Upper lobe of right lung (tissue), 1 donor: ENCODE data around the gene ARHGAP15. TPM values are rescaled to one million over a fixed set of nuclear protein-coding genes. Genes with fewer than 3 reads are reported as not detected.

Experiments used
- ATAC-seq: fragments of 200-7000 bp; cut with Tn5 transposase; one replicate; pipeline ENCODE4 v1.9.1; 2020; ENCODE audit warnings: mild to moderate bottlenecking, moderate library complexity
- DNase-seq: peaks from one replicate; pipeline ENCODE4 v3.0.0-alpha.2; 2020
- H3K27ac ChIP-seq: fragments of 200-600 bp; one replicate; pipeline ENCODE4 v1.8.0; 2022
- H3K27me3 ChIP-seq: fragments of 200-600 bp; one replicate; pipeline ENCODE4 v1.8.0; 2022; ENCODE audit warnings: mild to moderate bottlenecking
- H3K36me3 ChIP-seq: fragments of 200-600 bp; one replicate; pipeline ENCODE4 v1.8.0; 2022
- H3K4me1 ChIP-seq: fragments of 200-600 bp; one replicate; pipeline ENCODE4 v1.8.0; 2022
- H3K4me3 ChIP-seq: fragments of 200-600 bp; one replicate; pipeline ENCODE4 v1.8.0; 2022; ENCODE audit warnings: mild to moderate bottlenecking
- H3K9me3 ChIP-seq: fragments of 200-600 bp; one replicate; pipeline ENCODE4 v1.8.0; 2022
- intact Hi-C: fragments of 100-400 bp; cut with DNase I; formaldehyde crosslinking; loops from one replicate; pipeline ENCODE4 v1.11.0; 2022
- total RNA-seq: library from RNA; stranded (reverse); fragmentation: NEBNext Ultra II Directional; extraction: Animal tissue kit (Norgen Biotek cat#: 25700); gene quantifications from one replicate; pipeline ENCODE4 v1.2.1, GENCODE V29; 2021
- TF ChIP-seq, protein P1 (sequence below): fragments of 200-600 bp; IDR thresholded peaks from one replicate; pipeline ENCODE4 v1.8.0; 2022; ENCODE audit warnings: antibody characterized with exemption
- donor health status: DM: no; HTN: yes; CAD: no; lungs with severe emphysema.

ARHGAP15 gene
- total RNA-seq, 1 donor from 2014 or later, result 19.2 TPM

DNA sequence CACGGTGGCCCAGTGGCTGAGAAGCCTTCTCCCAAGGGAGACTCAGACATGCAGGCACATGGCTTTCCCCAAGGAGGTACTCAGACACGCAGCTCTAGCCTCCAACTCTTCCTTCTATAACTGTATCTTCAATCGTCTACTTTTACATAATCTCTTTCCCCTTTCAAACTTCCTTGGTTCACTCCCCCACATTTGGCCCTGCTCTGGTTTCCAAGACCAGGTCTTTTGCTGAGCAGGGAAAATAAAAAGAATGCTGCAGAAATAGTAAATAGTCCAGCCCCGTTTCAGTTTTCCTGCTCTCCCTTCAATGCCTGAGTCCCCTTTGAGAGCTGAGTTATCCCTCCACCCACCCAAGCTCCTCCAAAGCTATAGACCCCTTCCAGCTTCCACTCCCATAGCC, 635.0 kb downstream of the ARHGAP15 start:
- Histone ChIP-seq H3K27me3 (no peaks in the 10 kb centered on the region), H3K27ac (no peak overlapping the region), H3K9me3 (no peaks in the 10 kb centered on the region), H3K4me1 (no peaks in the 10 kb centered on the region), H3K4me3 (no peak overlapping the region), H3K36me3 (no peaks in the 10 kb centered on the region)
- intact Hi-C loops, result no loop called here
- DNase-seq, result no peak
- TF ChIP-seq, protein P1, sequence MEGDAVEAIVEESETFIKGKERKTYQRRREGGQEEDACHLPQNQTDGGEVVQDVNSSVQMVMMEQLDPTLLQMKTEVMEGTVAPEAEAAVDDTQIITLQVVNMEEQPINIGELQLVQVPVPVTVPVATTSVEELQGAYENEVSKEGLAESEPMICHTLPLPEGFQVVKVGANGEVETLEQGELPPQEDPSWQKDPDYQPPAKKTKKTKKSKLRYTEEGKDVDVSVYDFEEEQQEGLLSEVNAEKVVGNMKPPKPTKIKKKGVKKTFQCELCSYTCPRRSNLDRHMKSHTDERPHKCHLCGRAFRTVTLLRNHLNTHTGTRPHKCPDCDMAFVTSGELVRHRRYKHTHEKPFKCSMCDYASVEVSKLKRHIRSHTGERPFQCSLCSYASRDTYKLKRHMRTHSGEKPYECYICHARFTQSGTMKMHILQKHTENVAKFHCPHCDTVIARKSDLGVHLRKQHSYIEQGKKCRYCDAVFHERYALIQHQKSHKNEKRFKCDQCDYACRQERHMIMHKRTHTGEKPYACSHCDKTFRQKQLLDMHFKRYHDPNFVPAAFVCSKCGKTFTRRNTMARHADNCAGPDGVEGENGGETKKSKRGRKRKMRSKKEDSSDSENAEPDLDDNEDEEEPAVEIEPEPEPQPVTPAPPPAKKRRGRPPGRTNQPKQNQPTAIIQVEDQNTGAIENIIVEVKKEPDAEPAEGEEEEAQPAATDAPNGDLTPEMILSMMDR, result no peak
- ATAC-seq, result no peak

DNA sequence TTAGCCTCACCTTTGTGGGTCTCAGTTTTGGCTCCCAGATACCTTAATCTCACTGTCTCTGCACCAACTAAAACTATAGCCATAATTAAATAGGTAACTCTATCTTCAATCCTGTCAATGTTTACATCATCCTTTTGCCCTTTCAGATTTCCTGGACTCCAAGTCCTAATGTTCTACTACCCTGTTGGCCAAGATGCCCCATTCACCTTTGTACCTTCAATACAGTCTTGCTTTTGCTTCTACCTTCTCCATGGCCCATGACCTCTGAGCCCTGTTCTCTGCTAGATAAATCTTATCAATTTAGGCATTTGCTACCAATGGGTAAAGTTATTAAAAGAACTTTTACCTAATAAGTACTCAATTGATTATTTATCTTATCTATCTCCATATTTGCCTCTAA, 635.5 kb downstream of the ARHGAP15 start:
- no peak overlapping the region for H3K4me3 ChIP-seq
- intact Hi-C loops, result no loop called here
- TF ChIP-seq, protein P1, result no peak
- no peaks in the 10 kb centered on the region for H3K9me3 ChIP-seq
- ATAC-seq (no peak), DNase-seq (no peak)
- H3K36me3 ChIP-seq, result no peaks in the 10 kb centered on the region
- no peak overlapping the region for H3K27ac ChIP-seq
- H3K4me1 ChIP-seq, result no peaks in the 10 kb centered on the region
- no peaks in the 10 kb centered on the region for H3K27me3 ChIP-seq

DNA sequence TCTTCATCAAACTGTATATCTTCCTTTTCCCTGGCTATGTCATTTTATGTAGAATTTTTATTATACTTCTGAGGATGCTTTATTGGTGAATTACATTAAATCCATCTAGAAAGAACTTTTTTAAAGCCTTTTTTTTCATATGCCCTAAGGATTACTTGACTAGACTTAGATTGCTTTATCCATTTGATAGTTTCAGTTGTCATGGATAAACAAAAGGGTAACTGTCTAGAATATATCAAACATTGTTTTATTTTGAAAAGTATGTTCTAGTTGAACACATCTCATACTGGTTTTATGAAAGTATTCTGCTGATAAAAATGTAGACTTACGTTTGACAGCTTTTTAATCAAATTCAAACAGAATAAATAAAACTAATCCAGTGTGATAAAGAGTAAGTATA, 639.8 kb downstream of the ARHGAP15 start:
- no peaks in the 10 kb centered on the region for H3K4me1 ChIP-seq
- H3K9me3 ChIP-seq, result no peaks in the 10 kb centered on the region
- no peak overlapping the region for H3K4me3 ChIP-seq
- H3K36me3 ChIP-seq, result no peaks in the 10 kb centered on the region
- H3K27me3 ChIP-seq, result no peaks in the 10 kb centered on the region
- intact Hi-C loops, result no loop called here
- ATAC-seq (no peak), DNase-seq (no peak)
- TF ChIP-seq, protein P1, result no peak
- H3K27ac ChIP-seq, result no peak overlapping the region

DNA sequence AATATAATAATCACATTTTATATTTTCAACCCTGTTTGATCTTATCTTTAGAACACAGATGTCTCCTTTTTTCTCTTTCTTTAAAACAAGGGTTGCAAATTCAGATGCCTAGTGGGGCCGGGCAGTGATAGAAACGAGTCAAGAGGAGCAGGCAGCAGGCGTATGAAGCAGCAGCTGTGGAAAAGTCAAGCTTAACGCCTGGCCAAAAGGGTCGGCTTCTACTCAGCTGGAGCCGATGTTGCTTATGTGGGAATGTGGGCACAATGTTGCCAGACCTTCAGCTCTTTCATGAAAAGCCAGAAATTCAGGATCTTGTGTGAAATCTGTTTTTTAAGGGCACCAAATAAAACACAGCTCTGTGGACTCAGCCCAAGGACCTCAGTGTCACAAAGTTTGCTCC, 642.7 kb downstream of the ARHGAP15 start:
- ATAC-seq (no peak), DNase-seq (no peak)
- Histone ChIP-seq H3K9me3 (no peaks in the 10 kb centered on the region), H3K4me1 (no peaks in the 10 kb centered on the region), H3K4me3 (no peak overlapping the region), H3K36me3 (no peaks in the 10 kb centered on the region), H3K27me3 (no peaks in the 10 kb centered on the region), H3K27ac (no peak overlapping the region)
- intact Hi-C loops, result no loop called here
- TF ChIP-seq, protein P1, result no peak

DNA sequence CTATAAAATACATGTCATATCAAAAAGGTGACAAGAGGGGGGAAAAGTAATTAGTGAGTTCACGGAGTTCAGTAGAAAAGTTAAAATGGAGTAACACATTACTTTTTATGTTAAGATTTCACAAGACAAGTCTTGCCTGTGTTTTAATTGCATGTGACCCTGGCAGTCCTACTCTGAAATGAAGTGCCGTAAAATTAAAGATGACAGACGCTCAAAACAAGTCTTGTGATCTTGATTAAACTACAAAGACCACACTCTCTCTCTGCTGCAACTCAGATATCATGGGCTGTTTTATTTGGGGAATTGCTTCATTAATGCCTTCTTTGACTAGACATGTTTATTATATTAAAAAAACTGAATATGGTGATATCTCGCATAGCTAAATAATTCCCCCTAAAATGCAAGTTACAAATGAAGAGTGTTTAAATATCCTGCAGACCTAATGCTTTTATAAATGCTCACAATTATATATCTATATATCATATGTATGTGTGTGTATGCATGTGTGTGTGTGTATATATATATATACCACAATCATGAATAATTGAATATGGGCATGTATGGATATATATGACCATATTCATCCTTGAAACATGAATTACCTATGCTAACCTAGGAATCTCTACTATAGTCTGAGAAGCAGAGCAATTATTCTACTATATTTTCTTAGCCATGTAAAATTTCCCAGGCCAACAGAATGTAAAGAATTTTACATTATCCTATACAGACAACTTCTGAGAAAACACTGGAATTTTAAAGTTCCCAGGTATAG, 647.5 kb downstream of the ARHGAP15 start:
- DNase-seq (no peak), ATAC-seq (no peak)
- Histone ChIP-seq H3K9me3 (no peaks in the 10 kb centered on the region), H3K4me1 (no peaks in the 10 kb centered on the region), H3K27ac (no peak overlapping the region), H3K36me3 (no peaks in the 10 kb centered on the region), H3K27me3 (no peaks in the 10 kb centered on the region), H3K4me3 (no peak overlapping the region)
- intact Hi-C loops, result no loop called here
- TF ChIP-seq, protein P1, result no peak
